Type B pancreatic cell (in vitro differentiated cells): ENCODE data around the gene BLOC1S5. TPM values are rescaled to one million over a fixed set of nuclear protein-coding genes. Genes with fewer than 3 reads are reported as not detected.

Source experiments
- DNase-seq: peaks from one replicate; pipeline ENCODE4 v3.0.0; 2021; ENCODE audit warnings: mixed read lengths; ENCODE audit not compliant: unreplicated experiment; ENCODE audit errors: extremely low spot score
- H3K27ac Mint-ChIP-seq: 2 replicates; pipeline ENCODE4 v1.8.0; 2021; ENCODE audit warnings: mild to moderate bottlenecking, mixed read lengths
- H3K27me3 Mint-ChIP-seq: 2 replicates; pipeline ENCODE4 v1.8.0; 2021; ENCODE audit warnings: mixed read lengths
- H3K36me3 Mint-ChIP-seq: 2 replicates; pipeline ENCODE4 v1.8.0; 2021; ENCODE audit warnings: mixed read lengths
- H3K4me1 Mint-ChIP-seq: one replicate; pipeline ENCODE4 v1.8.0; 2021; ENCODE audit warnings: mixed read lengths; ENCODE audit not compliant: unreplicated experiment
- H3K4me3 Mint-ChIP-seq: 2 replicates; pipeline ENCODE4 v1.8.0; 2021; ENCODE audit warnings: mild to moderate bottlenecking, mixed read lengths
- H3K9me3 Mint-ChIP-seq: 2 replicates; pipeline ENCODE4 v1.8.0; 2021; ENCODE audit warnings: mixed read lengths
- CTCF ChIP-seq: fragments of 200-600 bp; sonication (generic); conservative IDR thresholded peaks from 2 replicates; pipeline ENCODE4 v1.5.0; 2021; ENCODE audit warnings: antibody characterized with exemption, mild to moderate bottlenecking
- total RNA-seq: library from RNA; stranded (reverse); gene quantifications from 2 replicates; pipeline ENCODE4 v1.2.1, GENCODE V29; 2021; ENCODE audit warnings: low replicate concordance

The BLOC1S5 gene
- total RNA-seq, 1 donor from 2014 or later: 14.2 TPM

- no peak for TF ChIP-seq CTCF
- no peak overlapping the region for H3K27ac Mint-ChIP-seq
- no peaks in the 10 kb centered on the region for H3K27me3 Mint-ChIP-seq
- H3K36me3 Mint-ChIP-seq: peaks cover 15% of the 10 kb centered on the region
- DNase-seq: no peak
- peaks cover 5% of the 10 kb centered on the region for H3K9me3 Mint-ChIP-seq
- H3K4me3 Mint-ChIP-seq: no peak overlapping the region
- peaks cover 30% of the 10 kb centered on the region for H3K4me1 Mint-ChIP-seq
These were observed 34.8 kb downstream of the BLOC1S5 start for GRCh38 chr6:8029243-8029870.

- peak overlapping the region; percentile 58 for H3K27ac Mint-ChIP-seq
- H3K9me3 Mint-ChIP-seq: peaks cover 5% of the 10 kb centered on the region
- H3K4me1 Mint-ChIP-seq: peaks cover 30% of the 10 kb centered on the region
- DNase-seq: no peak
- no peak overlapping the region for H3K4me3 Mint-ChIP-seq
- no peak for TF ChIP-seq CTCF
- H3K27me3 Mint-ChIP-seq: no peaks in the 10 kb centered on the region
- peaks cover 15% of the 10 kb centered on the region for H3K36me3 Mint-ChIP-seq
These were observed 36.1 kb downstream of the BLOC1S5 start for GRCh38 chr6:8027965-8028651.

GRCh38 chr6:8026800-8027199, 37.4 kb downstream of the BLOC1S5 start:
- peaks cover 5% of the 10 kb centered on the region for H3K9me3 Mint-ChIP-seq
- peaks cover 30% of the 10 kb centered on the region for H3K4me1 Mint-ChIP-seq
- H3K27me3 Mint-ChIP-seq: no peaks in the 10 kb centered on the region
- no peak overlapping the region for H3K4me3 Mint-ChIP-seq
- TF ChIP-seq CTCF: no peak
- peaks cover 12% of the 10 kb centered on the region for H3K36me3 Mint-ChIP-seq
- no peak for DNase-seq
- no peak overlapping the region for H3K27ac Mint-ChIP-seq

DNA sequence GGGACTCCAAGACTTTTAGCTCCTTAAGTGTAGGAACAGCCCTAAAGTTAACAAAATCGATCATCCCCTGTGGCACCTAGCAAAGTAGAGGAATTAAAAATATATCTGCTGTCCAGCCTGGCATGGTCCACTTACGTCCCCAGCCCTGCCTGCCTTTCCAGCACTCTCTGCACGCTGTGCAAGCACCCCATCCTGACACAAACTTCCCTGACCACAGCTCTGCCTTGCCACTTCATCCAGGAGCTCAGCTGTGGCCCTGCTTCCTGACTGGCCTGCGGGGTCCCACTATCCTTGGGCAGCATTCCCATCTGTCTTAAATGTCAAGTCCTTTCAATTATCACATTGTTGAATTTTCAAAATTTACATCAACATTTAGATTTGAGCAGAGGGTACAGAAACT, 39.0 kb downstream of the BLOC1S5 start:
- Mint-ChIP-seq H3K36me3 (peaks cover 4% of the 10 kb centered on the region), H3K27me3 (no peaks in the 10 kb centered on the region), H3K4me1 (peaks cover 30% of the 10 kb centered on the region), H3K9me3 (no peaks in the 10 kb centered on the region), H3K4me3 (no peak overlapping the region), H3K27ac (no peak overlapping the region)
- no peak for DNase-seq
- TF ChIP-seq CTCF: no peak

DNA sequence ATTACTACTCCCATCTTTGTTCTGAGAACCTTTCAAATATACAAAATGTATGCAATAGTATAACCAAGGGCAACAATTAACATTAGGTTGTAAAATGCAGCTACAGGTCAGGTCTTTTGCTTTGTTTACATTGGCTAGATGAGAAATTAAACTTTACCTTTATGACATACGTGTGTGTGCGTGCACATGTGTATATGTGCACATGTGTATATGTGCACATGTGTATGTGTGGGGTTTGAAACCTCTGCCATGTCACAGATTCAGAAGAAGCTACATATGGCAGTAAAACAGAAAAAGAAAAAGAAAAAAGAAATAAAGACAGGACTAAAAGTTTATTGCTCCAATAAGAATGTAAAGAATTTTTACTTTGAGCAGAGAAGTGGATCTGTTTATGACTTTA, 40.6 kb downstream of the BLOC1S5 start:
- Mint-ChIP-seq H3K27ac (no peak overlapping the region), H3K4me3 (no peak overlapping the region), H3K36me3 (peaks cover 4% of the 10 kb centered on the region), H3K9me3 (no peaks in the 10 kb centered on the region), H3K27me3 (no peaks in the 10 kb centered on the region), H3K4me1 (peaks cover 17% of the 10 kb centered on the region)
- no peak for TF ChIP-seq CTCF
- DNase-seq: no peak
